ENCODE results near the gene CGREF1. TPM values are rescaled to one million over a fixed set of nuclear protein-coding genes. Genes with fewer than 3 reads are reported as not detected.
A peak's percentile ranks its signal among the peaks of the same experiment; 100 is the strongest.

Gene CGREF1
- 1.4 and 2.1 TPM in 2 replicates for total RNA-seq (2021)
- long read RNA-seq: 0 reads

GRCh38 chr2:27118525-27119329, at the start of gene CGREF1:
TSS of gene CGREF1 (minus strand) at chr2:27119128. CDS start at chr2:27104366, 14,762 bp downstream.
- H3K4ac ChIP-seq (ENCODE audit: low read depth, low read length): no peak within 1 kb of the TSS
- no peak for TF ChIP-seq CTCF (conservative IDR thresholded peaks at IDR 0.05)
- Mint-ChIP-seq H3K4me3 (peak within 1 kb of the TSS; percentile 67 to 83), H3K9me3 (no peaks in the 10 kb centered on the region; a peak in 1 of 5 replicates), H3K27me3 (ENCODE audit: low read depth) (peaks cover 67% of the 10 kb centered on the region), H3K36me3 (ENCODE audit: insufficient read depth in 1 of 3, low read depth in 3 of 3) (no peaks in the 10 kb centered on the region; a peak in 3 of 7 replicates), H3K27ac (no peak within 1 kb of the TSS; a peak in 1 of 7 replicates), H3K4me1 (peaks cover 13 to 15% of the 10 kb centered on the region in 2 experiments)
- no peak within 1 kb of the TSS for H4K8ac ChIP-seq (replicated peaks; ENCODE audit: insufficient read length, low read depth, low read length)
- peaks cover 14% of the 10 kb centered on the region; the same call in 1 of the 2 replicates for H3K27me3 ChIP-seq (ENCODE audit: insufficient read depth, low read length)
- no peak within 1 kb of the TSS for H2BK15ac ChIP-seq (ENCODE audit: low read depth, low read length)
- no peaks in the 10 kb centered on the region for H3K79me2 ChIP-seq (ENCODE audit: insufficient read depth, low read length)
- WGBS (ENCODE audit: extremely low coverage, insufficient read length, low lambda C conversion rate): no CpG with 5 or more reads among the region's 84 CpGs
- H3K9ac ChIP-seq (ENCODE audit: extremely low read depth, insufficient read length, low read length): no peak within 1 kb of the TSS
- no peak within 1 kb of the TSS for H3K56ac ChIP-seq (ENCODE audit: insufficient read length, low read depth, low read length)
- no peak within 1 kb of the TSS for H2BK120ac ChIP-seq (ENCODE audit: low read depth, low read length, poor library complexity, severe bottlenecking)
- peaks cover 2% of the 10 kb centered on the region for H4K20me1 ChIP-seq (ENCODE audit: control insufficient read depth, insufficient read depth, insufficient read length)
- DNase-seq: peak; percentile 46
- H2BK5ac ChIP-seq (ENCODE audit: insufficient read length, low read length): no peak within 1 kb of the TSS
- no peak within 1 kb of the TSS for H2BK12ac ChIP-seq (ENCODE audit: insufficient read length, low read depth, low read length)
- H3K9me3 ChIP-seq (ENCODE audit: control insufficient read depth, low read depth, low read length): no peaks in the 10 kb centered on the region
- no peak within 1 kb of the TSS for H3T11ph ChIP-seq (ENCODE audit: low read length)
- peak within 1 kb of the TSS; percentile 71 for H3K14ac ChIP-seq (ENCODE audit: insufficient read depth, low read length)
- H2AK5ac ChIP-seq (ENCODE audit: insufficient read length, low read length): no peak within 1 kb of the TSS
- no peak within 1 kb of the TSS for H3K27ac ChIP-seq (ENCODE audit: insufficient read length, low read depth, low read length)
- no peak within 1 kb of the TSS for H2BK20ac ChIP-seq (ENCODE audit: low read depth, low read length, poor library complexity, severe bottlenecking)
- peaks cover 2% of the 10 kb centered on the region for H3K4me1 ChIP-seq (ENCODE audit: insufficient read depth, low read length)
- H4K5ac ChIP-seq (ENCODE audit: insufficient read length, low read depth, low read length): no peak within 1 kb of the TSS
- H2AFZ ChIP-seq (ENCODE audit: low read length): no peak within 1 kb of the TSS
- peak within 1 kb of the TSS; percentile 62 for H3K4me2 ChIP-seq (ENCODE audit: insufficient read depth, insufficient read length, low read length)
- H3K79me1 ChIP-seq (ENCODE audit: insufficient read depth, low read depth, low read length, poor library complexity, severe bottlenecking): no peaks in the 10 kb centered on the region
- H3K23me2 ChIP-seq (ENCODE audit: insufficient read length, low read depth, low read length, poor library complexity, severe bottlenecking): peaks cover 8% of the 10 kb centered on the region
- H4K91ac ChIP-seq (ENCODE audit: insufficient read length, low read depth, low read length): no peak within 1 kb of the TSS
- H3K23ac ChIP-seq (ENCODE audit: insufficient read length, low read depth, low read length): no peak within 1 kb of the TSS
- no peak within 1 kb of the TSS for H3K18ac ChIP-seq (ENCODE audit: insufficient read length, low read depth, low read length)

Measured in H9 (cell line).